ENCODE measurements around the gene GLDC.

Gene GLDC

DNA sequence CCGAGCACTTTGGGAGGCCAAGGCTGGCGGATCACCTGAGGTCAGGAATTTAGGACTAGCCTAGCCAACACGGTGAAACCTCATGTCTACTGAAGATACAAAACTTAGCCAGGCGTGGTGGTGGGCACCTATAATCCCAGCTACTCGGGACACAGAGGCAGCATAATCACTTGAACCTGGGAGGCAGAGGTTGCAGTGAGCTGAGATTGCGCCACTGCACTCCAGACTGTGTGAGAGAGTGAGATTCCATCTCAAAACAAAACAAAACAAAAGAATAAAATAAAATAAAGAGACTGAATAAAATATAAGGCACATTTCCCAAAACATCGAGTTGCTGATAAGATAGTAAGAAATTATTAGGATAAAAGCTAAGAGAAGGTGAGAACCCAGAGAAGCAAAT, 32.3 kb upstream of the GLDC start:
- in situ Hi-C loops (cut with HindIII; ENCODE audit: low pct_ligation_motif_present, low sequenced_read_pairs), result no loop called here

DNA sequence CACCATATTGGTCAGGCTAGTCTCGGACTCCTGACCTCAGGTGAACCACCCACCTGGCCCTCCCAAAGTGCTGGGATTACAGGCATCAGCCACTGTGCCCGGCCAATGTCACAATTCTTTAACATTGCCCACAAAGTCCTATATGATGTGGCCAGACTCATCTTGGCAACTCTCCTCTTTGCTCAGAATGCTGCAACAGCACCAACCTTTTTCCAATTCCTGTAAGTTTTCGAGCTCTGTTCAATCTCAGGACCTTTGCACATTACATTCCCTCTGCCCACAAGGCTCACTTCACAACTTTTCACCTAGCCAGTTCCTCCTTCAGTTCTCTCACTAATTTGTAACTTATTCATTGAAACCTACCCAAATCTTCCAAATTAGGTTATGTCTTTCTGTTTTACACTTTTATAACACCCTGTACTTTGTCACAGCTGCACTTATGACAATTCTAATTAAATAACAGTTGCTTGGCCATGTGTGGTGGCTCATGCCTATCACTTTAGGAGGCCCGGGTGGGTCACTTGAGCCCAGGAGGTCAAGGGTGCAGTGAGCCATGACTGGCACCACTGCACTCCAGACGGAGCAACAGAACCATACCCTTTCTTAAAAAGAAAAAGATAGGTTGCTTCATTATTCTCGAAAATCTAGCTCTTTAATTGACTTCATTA, 30.9 kb upstream of the GLDC start:
- in situ Hi-C loops (cut with HindIII; ENCODE audit: low pct_ligation_motif_present, low sequenced_read_pairs), result no loop called here
- Histone ChIP-seq H3K36me3 (replicated peaks) (no peaks in the 10 kb centered on the region), H3K4me3 (ENCODE audit: low read depth, low read length) (no peak overlapping the region), H3K27ac (no peak overlapping the region), H3K27me3 (replicated peaks) (no peaks in the 10 kb centered on the region)
- TF ChIP-seq CTCF (IDR thresholded peaks at IDR 0.05; ENCODE audit: low read depth, low read length, missing control alignments), result no peak
- no peak for DNase-seq

More for the DNA sequence above, 32.3 kb upstream of the GLDC start:
- Histone ChIP-seq H3K27me3 (replicated peaks) (no peaks in the 10 kb centered on the region), H3K4me3 (ENCODE audit: low read depth, low read length) (no peak overlapping the region), H3K36me3 (replicated peaks) (no peaks in the 10 kb centered on the region), H3K27ac (no peak overlapping the region)
- no peak for DNase-seq
- TF ChIP-seq CTCF (IDR thresholded peaks at IDR 0.05; ENCODE audit: low read depth, low read length, missing control alignments), result no peak

DNA sequence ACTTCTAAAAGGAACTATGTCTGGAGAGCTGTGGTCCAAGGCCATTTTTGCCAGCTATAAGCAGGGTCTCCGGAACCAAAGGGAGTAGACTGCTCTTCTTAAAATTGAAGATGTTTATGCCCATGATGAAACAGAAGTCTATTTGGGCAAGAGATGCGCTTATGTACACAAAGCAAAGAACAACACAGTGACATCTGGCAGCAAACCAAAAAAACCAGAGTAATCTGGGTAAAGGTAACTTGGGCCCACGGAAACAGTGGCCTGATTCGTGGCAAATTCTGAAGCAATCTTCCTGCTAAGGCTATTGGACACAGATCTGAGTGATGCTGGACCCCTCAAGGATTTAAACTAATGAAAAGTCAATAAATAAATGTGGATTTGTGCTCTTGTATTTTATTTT, 29.7 kb upstream of the GLDC start:
- DNase-seq, result no peak
- no peaks in the 10 kb centered on the region for H3K27me3 ChIP-seq (replicated peaks)
- in situ Hi-C loops (cut with HindIII; ENCODE audit: low pct_ligation_motif_present, low sequenced_read_pairs), result no loop called here

GRCh38 chr9:6673326-6674025, 27.9 kb upstream of the GLDC start:
- Histone ChIP-seq H3K27me3 (replicated peaks) (no peaks in the 10 kb centered on the region), H3K4me3 (ENCODE audit: low read depth, low read length) (no peak overlapping the region), H3K36me3 (replicated peaks) (no peaks in the 10 kb centered on the region), H3K27ac (no peak overlapping the region)
- TF ChIP-seq CTCF (IDR thresholded peaks at IDR 0.05; ENCODE audit: low read depth, low read length, missing control alignments), result no peak
- no peak for DNase-seq
- in situ Hi-C loops (cut with HindIII; ENCODE audit: low pct_ligation_motif_present, low sequenced_read_pairs), result no loop called here

More for the DNA sequence above, 29.7 kb upstream of the GLDC start:
- Histone ChIP-seq H3K36me3 (replicated peaks) (no peaks in the 10 kb centered on the region), H3K27ac (no peak overlapping the region), H3K4me3 (ENCODE audit: low read depth, low read length) (no peak overlapping the region)
- no peak for TF ChIP-seq CTCF (IDR thresholded peaks at IDR 0.05; ENCODE audit: low read depth, low read length, missing control alignments)

GRCh38 chr9:6672118-6672517, 26.6 kb upstream of the GLDC start:
- in situ Hi-C loops (cut with HindIII; ENCODE audit: low pct_ligation_motif_present, low sequenced_read_pairs), result no loop called here
- Histone ChIP-seq H3K4me3 (ENCODE audit: low read depth, low read length) (no peak overlapping the region), H3K36me3 (replicated peaks) (no peaks in the 10 kb centered on the region), H3K27ac (no peak overlapping the region), H3K27me3 (replicated peaks) (no peaks in the 10 kb centered on the region)
- no peak for DNase-seq
- TF ChIP-seq CTCF (IDR thresholded peaks at IDR 0.05; ENCODE audit: low read depth, low read length, missing control alignments), result no peak

Measured in brain microvascular endothelial cell (primary cell).